Karpas-422 (cell line): ENCODE data around the gene NBPF19. TPM values are rescaled to one million over a fixed set of nuclear protein-coding genes. Genes with fewer than 3 reads are reported as not detected.
"Not testable (repeated sequence)": the region's sequence is repeated elsewhere in the genome, so short reads cannot be mapped to it uniquely, and the experiment has no call there.

ENCODE experiments used
- DNase-seq: peaks from one replicate; pipeline ENCODE4 v3.0.0-alpha.2; 2015
- H2AFZ ChIP-seq: fragments of 200-600 bp; sonication (generic); 2 replicates; pipeline ENCODE4 v1.6.1; 2014; ENCODE audit warnings: antibody characterized with exemption, low read length, mixed read lengths
- H3K27ac ChIP-seq: fragments of 200-600 bp; sonication (generic); 2 replicates; pipeline ENCODE4 v1.5.1; 2014; ENCODE audit warnings: mild to moderate bottlenecking, low read length, moderate library complexity
- H3K27me3 ChIP-seq: fragments of 200-600 bp; sonication (generic); 2 replicates; pipeline ENCODE4 v1.6.1; 2014; ENCODE audit warnings: low read length, mixed read lengths
- H3K36me3 ChIP-seq: fragments of 200-600 bp; sonication (generic); 2 replicates; pipeline ENCODE4 v1.6.1; 2014; ENCODE audit warnings: low read length, mixed read lengths; ENCODE audit not compliant: insufficient read depth
- H3K4me1 ChIP-seq: fragments of 200-600 bp; sonication (generic); 2 replicates; pipeline ENCODE4 v1.6.1; 2014; ENCODE audit warnings: mild to moderate bottlenecking, low read length, mixed read lengths
- H3K4me2 ChIP-seq: fragments of 200-600 bp; sonication (generic); 2 replicates; pipeline ENCODE4 v1.6.1; 2014; ENCODE audit warnings: low read length, low read depth, mild to moderate bottlenecking; ENCODE audit not compliant: poor library complexity, severe bottlenecking
- H3K4me3 ChIP-seq: fragments of 200-600 bp; sonication (generic); 2 replicates; pipeline ENCODE4 v1.5.1; 2014; ENCODE audit warnings: mild to moderate bottlenecking, antibody characterized with exemption, low read length, mixed read lengths
- H3K79me2 ChIP-seq: fragments of 200-600 bp; sonication (generic); 2 replicates; pipeline ENCODE4 v1.6.1; 2014; ENCODE audit warnings: mild to moderate bottlenecking, low read length, mixed read lengths
- H3K9ac ChIP-seq: fragments of 200-600 bp; sonication (generic); 2 replicates; pipeline ENCODE4 v1.6.0; 2014; ENCODE audit warnings: low read length
- H3K9me2 ChIP-seq: fragments of 200-600 bp; sonication (generic), shearing (Covaris generic); replicated peaks from 2 replicates; pipeline ENCODE4 v1.6.0; 2014; ENCODE audit warnings: mild to moderate bottlenecking, low read length, moderate library complexity; ENCODE audit not compliant: insufficient read depth
- H3K9me3 ChIP-seq: fragments of 300-700, 200-600 bp; sonication (generic); 2 replicates; pipeline ENCODE4 v1.6.1; 2014; ENCODE audit warnings: low read length, mixed read lengths
- H4K20me1 ChIP-seq: fragments of 200-600 bp; sonication (generic); 2 replicates; pipeline ENCODE4 v1.6.1; 2014; ENCODE audit warnings: mild to moderate bottlenecking, antibody characterized with exemption, low read length, low read depth; ENCODE audit not compliant: insufficient read depth
- total RNA-seq: library from RNA; depleted of rRNA; stranded (reverse); fragments of >200 nt; shearing (Covaris generic); gene quantifications from 2 replicates; pipeline ENCODE4 v1.2.3, GENCODE V29; 2014; ENCODE audit warnings: low replicate concordance; rRNA removed

Gene NBPF19, protein sequence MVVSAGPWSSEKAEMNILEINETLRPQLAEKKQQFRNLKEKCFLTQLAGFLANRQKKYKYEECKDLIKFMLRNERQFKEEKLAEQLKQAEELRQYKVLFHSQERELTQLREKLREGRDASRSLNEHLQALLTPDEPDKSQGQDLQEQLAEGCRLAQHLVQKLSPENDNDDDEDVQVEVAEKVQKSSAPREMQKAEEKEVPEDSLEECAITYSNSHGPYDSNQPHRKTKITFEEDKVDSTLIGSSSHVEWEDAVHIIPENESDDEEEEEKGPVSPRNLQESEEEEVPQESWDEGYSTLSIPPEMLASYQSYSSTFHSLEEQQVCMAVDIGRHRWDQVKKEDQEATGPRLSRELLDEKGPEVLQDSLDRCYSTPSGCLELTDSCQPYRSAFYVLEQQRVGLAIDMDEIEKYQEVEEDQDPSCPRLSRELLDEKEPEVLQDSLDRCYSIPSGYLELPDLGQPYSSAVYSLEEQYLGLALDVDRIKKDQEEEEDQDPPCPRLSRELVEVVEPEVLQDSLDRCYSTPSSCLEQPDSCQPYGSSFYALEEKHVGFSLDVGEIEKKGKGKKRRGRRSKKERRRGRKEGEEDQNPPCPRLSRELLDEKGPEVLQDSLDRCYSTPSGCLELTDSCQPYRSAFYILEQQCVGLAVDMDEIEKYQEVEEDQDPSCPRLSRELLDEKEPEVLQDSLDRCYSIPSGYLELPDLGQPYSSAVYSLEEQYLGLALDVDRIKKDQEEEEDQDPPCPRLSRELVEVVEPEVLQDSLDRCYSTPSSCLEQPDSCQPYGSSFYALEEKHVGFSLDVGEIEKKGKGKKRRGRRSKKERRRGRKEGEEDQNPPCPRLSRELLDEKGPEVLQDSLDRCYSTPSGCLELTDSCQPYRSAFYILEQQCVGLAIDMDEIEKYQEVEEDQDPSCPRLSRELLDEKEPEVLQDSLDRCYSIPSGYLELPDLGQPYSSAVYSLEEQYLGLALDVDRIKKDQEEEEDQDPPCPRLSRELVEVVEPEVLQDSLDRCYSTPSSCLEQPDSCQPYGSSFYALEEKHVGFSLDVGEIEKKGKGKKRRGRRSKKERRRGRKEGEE (N-terminal part only)
- total RNA-seq = 5.1 and 6.4 TPM in 2 replicates

DNA sequence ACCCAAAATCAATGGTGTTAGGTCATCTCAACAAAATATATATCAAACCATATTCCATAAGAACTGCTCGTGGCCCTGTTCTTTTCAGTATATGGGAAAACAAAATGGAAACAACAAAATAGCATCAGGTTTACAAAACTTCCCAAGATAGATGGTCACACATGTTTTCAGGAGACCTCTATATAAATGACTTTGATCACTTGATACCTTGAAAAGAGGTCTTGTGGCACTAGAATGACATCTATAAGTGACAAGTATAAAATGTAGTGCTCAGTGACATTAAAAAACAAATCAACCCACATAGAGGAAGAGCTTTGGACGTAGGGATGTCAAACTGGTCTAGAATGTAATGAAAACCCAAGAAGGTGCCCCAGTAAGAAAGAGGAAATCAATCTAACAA is at the start of gene NBPF19:
Gene NBPF19, plus strand, starts transcription at position 301 of the 400 bp plus-strand sequence. CDS start 888 bp downstream, outside the sequence.
- H3K79me2 ChIP-seq, H3K36me3 ChIP-seq, H3K4me2 ChIP-seq, H3K27me3 ChIP-seq, H3K9ac ChIP-seq, H3K4me3 ChIP-seq, H3K27ac ChIP-seq, H3K9me2 ChIP-seq, H3K4me1 ChIP-seq, H2AFZ ChIP-seq, H4K20me1 ChIP-seq, DNase-seq, H3K9me3 ChIP-seq: not testable (repeated sequence)

DNA sequence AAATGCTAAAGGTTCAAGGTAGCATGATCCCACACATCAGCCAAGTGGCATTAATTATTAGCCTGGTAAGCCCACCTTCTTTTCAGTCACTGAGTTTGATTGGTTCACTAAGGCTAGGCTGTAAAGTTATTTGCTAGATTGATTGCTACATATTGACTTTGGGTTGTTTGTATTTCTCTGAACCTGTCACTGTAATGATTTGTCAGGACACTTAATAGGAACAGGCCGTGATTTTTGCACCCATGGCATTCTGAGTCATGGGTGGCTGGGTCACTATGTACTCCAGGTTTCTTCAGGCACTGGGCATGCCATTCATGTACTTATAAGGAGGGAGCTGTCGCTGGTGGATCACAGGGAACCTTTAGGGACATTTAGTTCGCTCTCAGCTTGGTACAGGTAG is 46.5 kb upstream of the NBPF19 start:
- not testable (repeated sequence) for H3K36me3 ChIP-seq, H3K9me3 ChIP-seq, H2AFZ ChIP-seq, DNase-seq, H3K4me2 ChIP-seq, H3K9ac ChIP-seq, H3K79me2 ChIP-seq, H3K4me3 ChIP-seq, H3K27me3 ChIP-seq, H4K20me1 ChIP-seq, H3K4me1 ChIP-seq, H3K27ac ChIP-seq, H3K9me2 ChIP-seq

DNA sequence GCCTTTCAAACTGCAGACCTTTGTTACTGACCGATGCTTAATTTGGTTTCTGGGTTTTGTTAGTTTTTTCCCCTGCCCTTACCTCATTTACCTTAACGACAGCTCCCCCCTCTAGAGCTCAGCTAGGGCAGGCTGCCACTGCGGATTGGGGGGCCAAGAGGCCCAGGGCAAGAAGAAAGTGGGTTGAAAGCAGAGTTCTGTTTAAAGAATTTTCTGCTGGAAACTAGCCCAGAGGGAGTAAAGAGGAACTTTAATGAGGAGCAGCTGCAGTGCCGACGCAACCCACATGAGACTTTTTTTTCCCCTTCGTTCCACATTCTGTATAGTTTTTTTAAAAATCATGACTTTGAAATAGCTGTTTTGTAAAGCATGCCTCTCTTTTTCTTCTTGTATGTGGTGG is 29.4 kb upstream of the NBPF19 start:
- not testable (repeated sequence) for DNase-seq, H3K27me3 ChIP-seq, H3K9me3 ChIP-seq, H3K4me3 ChIP-seq, H3K79me2 ChIP-seq, H3K27ac ChIP-seq, H3K4me2 ChIP-seq, H3K4me1 ChIP-seq, H3K9ac ChIP-seq, H4K20me1 ChIP-seq, H3K9me2 ChIP-seq, H2AFZ ChIP-seq, H3K36me3 ChIP-seq

DNA sequence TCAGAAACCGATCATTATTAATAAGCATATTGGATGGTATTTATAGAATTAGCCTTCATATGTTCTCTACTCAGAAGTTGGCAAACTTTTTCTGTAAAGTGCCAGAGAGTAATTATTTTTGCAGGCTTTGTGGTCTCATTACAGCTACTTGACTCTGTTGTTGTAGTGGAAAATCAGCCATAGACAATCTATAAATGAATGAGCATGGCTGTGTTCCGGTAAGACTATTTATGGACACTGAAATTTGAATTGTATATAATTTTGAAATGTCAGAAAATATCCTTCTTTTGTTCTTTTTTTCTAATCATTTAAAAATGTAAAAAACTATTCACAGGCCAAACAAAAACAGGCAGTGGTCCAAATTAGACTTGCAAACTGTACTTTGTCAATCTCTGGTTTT is 22.6 kb upstream of the NBPF19 start:
- not testable (repeated sequence) for H4K20me1 ChIP-seq, H3K36me3 ChIP-seq, H3K79me2 ChIP-seq, H2AFZ ChIP-seq, H3K27me3 ChIP-seq, DNase-seq, H3K9me3 ChIP-seq, H3K4me1 ChIP-seq, H3K4me3 ChIP-seq, H3K9ac ChIP-seq, H3K4me2 ChIP-seq, H3K27ac ChIP-seq, H3K9me2 ChIP-seq

DNA sequence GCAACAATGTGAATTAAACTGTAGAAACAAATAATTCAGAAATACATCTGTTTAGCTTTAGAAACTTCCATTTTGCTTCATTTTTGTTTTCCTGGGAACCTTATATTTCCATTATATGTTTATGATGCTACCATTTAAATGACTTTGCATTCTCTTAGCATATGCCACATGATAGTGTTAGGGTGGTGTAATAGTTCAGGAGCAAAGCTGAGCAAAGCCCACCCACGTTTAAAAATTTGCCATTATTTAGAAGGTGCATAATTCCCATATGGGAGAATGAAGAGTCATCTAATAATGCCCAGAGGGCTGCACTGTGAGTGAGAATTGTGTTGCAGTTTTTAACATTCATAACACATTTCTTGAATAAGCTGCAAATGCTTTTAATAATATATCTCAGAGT is 22.2 kb upstream of the NBPF19 start:
- H3K36me3 ChIP-seq, DNase-seq: not testable (repeated sequence)

DNA sequence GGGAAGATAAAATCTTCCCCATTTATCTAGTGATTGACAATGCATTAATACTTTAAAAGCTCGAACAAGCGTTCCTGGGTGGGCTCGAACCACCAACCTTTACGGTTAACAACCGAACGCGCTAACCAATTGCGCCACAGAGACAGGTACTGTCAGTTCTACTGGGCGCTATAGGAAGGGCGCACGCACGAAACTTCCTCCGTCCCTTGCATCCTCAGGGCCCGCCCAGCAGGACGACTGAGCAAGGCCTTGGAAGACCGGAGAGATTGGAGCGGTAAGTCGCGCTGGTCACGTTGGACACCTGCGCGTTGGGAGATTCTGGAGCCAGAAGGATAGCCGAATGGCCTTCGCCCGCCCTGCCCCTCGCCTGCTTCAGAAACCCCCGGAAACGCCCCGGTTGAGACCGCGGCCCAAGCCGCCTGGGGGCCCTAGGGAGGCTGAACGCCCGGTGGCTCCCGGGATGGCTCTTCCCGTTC is 83.5 kb downstream of the NBPF19 start:
- H3K4me2 ChIP-seq = not testable (repeated sequence)

More for the DNA sequence above, 22.2 kb upstream of the NBPF19 start:
- not testable (repeated sequence) for H4K20me1 ChIP-seq, H3K4me1 ChIP-seq, H3K9ac ChIP-seq, H3K4me3 ChIP-seq, H3K79me2 ChIP-seq, H3K4me2 ChIP-seq, H3K27me3 ChIP-seq, H3K9me2 ChIP-seq, H3K27ac ChIP-seq, H2AFZ ChIP-seq, H3K9me3 ChIP-seq

DNA sequence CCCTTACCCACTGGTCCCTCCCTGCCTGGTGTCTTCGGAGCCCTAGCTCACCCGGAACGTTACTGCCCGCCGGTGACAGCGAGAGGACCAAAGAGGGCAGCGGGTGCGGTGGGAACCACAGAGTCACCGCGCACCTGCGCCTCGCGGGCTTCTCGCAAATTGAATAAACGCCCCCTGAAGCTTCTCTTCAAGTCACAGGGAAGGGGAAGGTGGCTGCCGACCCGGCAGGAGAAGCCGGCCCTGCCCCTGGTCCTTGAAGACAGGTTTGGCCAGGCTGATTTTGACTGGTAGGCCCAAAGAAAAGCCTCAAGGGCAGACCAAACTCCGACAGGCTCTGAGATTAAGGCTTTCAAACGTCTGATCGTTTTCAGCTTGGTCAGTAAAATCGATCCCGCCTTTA is 87.0 kb downstream of the NBPF19 start:
- not testable (repeated sequence) for H3K36me3 ChIP-seq, H3K27me3 ChIP-seq, H3K4me2 ChIP-seq, H3K79me2 ChIP-seq, H3K9me3 ChIP-seq, H3K4me1 ChIP-seq, H4K20me1 ChIP-seq, H3K4me3 ChIP-seq, H3K27ac ChIP-seq, H3K9ac ChIP-seq, H2AFZ ChIP-seq, H3K9me2 ChIP-seq, DNase-seq

More for the DNA sequence above, 83.5 kb downstream of the NBPF19 start:
- not testable (repeated sequence) for H3K27ac ChIP-seq, H3K27me3 ChIP-seq, H3K79me2 ChIP-seq, H2AFZ ChIP-seq, H3K4me1 ChIP-seq, H3K4me3 ChIP-seq, H3K9me2 ChIP-seq, DNase-seq, H3K9me3 ChIP-seq, H3K36me3 ChIP-seq, H4K20me1 ChIP-seq, H3K9ac ChIP-seq

DNA sequence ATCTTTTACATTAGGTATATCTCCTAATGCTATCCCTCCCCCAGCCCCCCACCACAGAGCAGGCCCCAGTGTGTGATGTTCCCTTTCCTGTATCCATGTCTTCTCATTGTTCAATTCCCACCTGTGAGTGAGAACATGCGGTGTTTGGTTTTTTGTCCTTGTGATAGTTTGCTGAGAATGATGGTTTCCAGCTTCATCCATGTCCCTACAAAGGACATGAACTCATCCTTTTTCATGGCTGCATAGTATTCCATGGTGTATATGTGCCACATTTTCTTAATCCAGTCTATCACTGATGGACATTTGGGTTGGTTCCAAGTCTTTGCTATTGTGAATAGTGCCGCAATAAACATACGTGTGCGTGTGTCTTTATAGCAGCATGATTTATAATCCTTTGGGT is 90.6 kb downstream of the NBPF19 start:
- not testable (repeated sequence) for H3K27ac ChIP-seq, H3K9ac ChIP-seq, H4K20me1 ChIP-seq, H3K4me3 ChIP-seq, H3K9me3 ChIP-seq, H3K27me3 ChIP-seq, H3K4me2 ChIP-seq, H3K9me2 ChIP-seq, H3K4me1 ChIP-seq, H3K79me2 ChIP-seq, H2AFZ ChIP-seq, H3K36me3 ChIP-seq, DNase-seq
